A549 (cell line): ENCODE measurements around the gene NUP210. TPM values are rescaled to one million over a fixed set of nuclear protein-coding genes. Genes with fewer than 3 reads are reported as not detected.

Source experiments
- ATAC-seq, 2 experiments: fragments of 200-7000 bp in 1 of 2; fragments of >200 bp in 1 of 2; cut with Nextera tagmentation in 1 of 2; cut with Tn5 transposase in 1 of 2; 3 replicates each; pipeline versions ENCODE4 v1.8.0 to v1.9.1; 2018 to 2020; ENCODE audit warnings: mild to moderate bottlenecking in 1 of 2, moderate library complexity in 1 of 2
- CTCF ChIA-PET: fragments of 300-600 bp; sonication (Branson Sonifier 250); formaldehyde crosslinking; extraction: SDS; loops from one replicate; lab custom pipeline; 2021; ENCODE audit warnings: antibody characterized with exemption, inconsistent platforms; lab: Yijun Ruan, JAX
- POLR2A ChIA-PET: fragments of 350-600 bp; formaldehyde crosslinking; extraction: SDS; loops from one replicate; lab custom pipeline; 2021; ENCODE audit warnings: antibody characterized with exemption, inconsistent platforms; lab: Yijun Ruan, JAX
- DNase-seq, 2 experiments: peaks; one replicate each; pipeline versions ENCODE4 v3.0.0 to v3.0.0-alpha.2; 2011 to 2016; ENCODE audit warnings: low read depth in 1 of 2, low spot score in 1 of 2
- FAIRE-seq: peaks from 2 replicates; lab custom pipeline; 2011; peaks lifted over from hg19 to GRCh38; lab: Jason Lieb, UNC
- H3K27ac ChIP-seq, 2 experiments: fragments of >200 bp; sonication (Bioruptor Twin); formaldehyde crosslinking; 3 replicates each; pipeline ENCODE4 v1.5.1; 2016 to 2017
- H3K4me1 ChIP-seq: fragments of >200 bp; sonication (Bioruptor Twin); formaldehyde crosslinking; 3 replicates; pipeline ENCODE4 v1.6.1; 2016
- H3K4me2 ChIP-seq: fragments of >200 bp; sonication (Bioruptor Twin); formaldehyde crosslinking; 3 replicates; pipeline ENCODE4 v1.6.1; 2016
- H3K4me3 ChIP-seq: fragments of >200 bp; sonication (Bioruptor Twin); formaldehyde crosslinking; 3 replicates; pipeline ENCODE4 v1.5.1; 2016
- H3K9me3 ChIP-seq: fragments of >200 bp; sonication (Bioruptor Twin); formaldehyde crosslinking; 3 replicates; pipeline ENCODE4 v1.6.1; 2016
- ATOH8 ChIP-seq: fragments of 250-450 bp; sonication (Bioruptor Pico); IDR thresholded peaks from 2 replicates; pipeline ENCODE4 v1.5.0; 2020; ENCODE audit warnings: low read depth, mild to moderate bottlenecking, moderate library complexity
- BCL3 ChIP-seq: fragments of >200 bp; sonication (Bioruptor Twin); formaldehyde crosslinking; IDR thresholded peaks from 3 replicates; pipeline ENCODE4 v1.6.1; 2016
- CHD4 ChIP-seq: fragments of 200-600 bp; sonication (generic); IDR thresholded peaks from 2 replicates; pipeline ENCODE4 v1.6.1; 2016; ENCODE audit warnings: antibody characterized with exemption, mild to moderate bottlenecking, borderline replicate concordance
- CTCF ChIP-seq: fragments of >200 bp; sonication (Bioruptor Twin); formaldehyde crosslinking; IDR thresholded peaks from 3 replicates; pipeline ENCODE4 v1.5.1; 2016
- EP300 ChIP-seq, 2 experiments: fragments of >200 bp; sonication (Bioruptor Twin); formaldehyde crosslinking; IDR thresholded peaks; 2 replicates in 1 of 2; 3 replicates in 1 of 2; pipeline ENCODE4 v1.6.1; 2016 to 2017
- FOSB ChIP-seq: fragments of 250-450 bp; sonication (Bioruptor Pico); IDR thresholded peaks from 2 replicates; pipeline ENCODE4 v1.5.0; 2020; ENCODE audit warnings: mild to moderate bottlenecking, moderate library complexity
- FOSL2 ChIP-seq, 2 experiments: fragments of 450-650 bp in 1 of 2; fragments of >200 bp in 1 of 2; sonication (Bioruptor Twin) in 1 of 2; formaldehyde crosslinking; IDR thresholded peaks; 2 replicates each; pipeline versions ENCODE4 v1.5.0 to v1.6.1; 2016 to 2020; ENCODE audit warnings: mild to moderate bottlenecking in 1 of 2, moderate library complexity in 1 of 2
- HEYL ChIP-seq: fragments of 250-450 bp; sonication (Bioruptor Pico); IDR thresholded peaks from 2 replicates; pipeline ENCODE4 v1.8.0; 2021; ENCODE audit warnings: mild to moderate bottlenecking, moderate library complexity
- HOXA7 ChIP-seq: fragments of 250-450 bp; sonication (Bioruptor Pico); IDR thresholded peaks from 2 replicates; pipeline ENCODE4 v1.5.0; 2020; ENCODE audit warnings: mild to moderate bottlenecking, moderate library complexity
- KDM1A ChIP-seq: fragments of 200-600 bp; sonication (generic); IDR thresholded peaks from 2 replicates; pipeline ENCODE4 v1.6.1; 2016; ENCODE audit warnings: low read depth, mild to moderate bottlenecking
- KDM5A ChIP-seq: fragments of 200-600 bp; sonication (generic); IDR thresholded peaks from 2 replicates; pipeline ENCODE4 v1.6.1; 2016; ENCODE audit warnings: antibody characterized with exemption, mild to moderate bottlenecking
- MAFK ChIP-seq: fragments of 450-650 bp; IDR thresholded peaks from 2 replicates; pipeline ENCODE4 v1.6.1; 2014; ENCODE audit not compliant: partially characterized antibody
- MYC ChIP-seq: IDR thresholded peaks from 2 replicates; pipeline ENCODE4 v1.6.1; 2012; ENCODE audit warnings: mild to moderate bottlenecking, inconsistent platforms, low read length, improper control_type of control experiment, borderline replicate concordance
- PBX3 ChIP-seq: IDR thresholded peaks from 2 replicates; pipeline ENCODE4 v1.6.1; 2012
- REST ChIP-seq: fragments of 200-600 bp; sonication (generic); IDR thresholded peaks from 2 replicates; pipeline ENCODE4 v1.6.1; 2016; ENCODE audit warnings: antibody characterized with exemption, mild to moderate bottlenecking, moderate library complexity
- RNF2 ChIP-seq: fragments of 200-600 bp; sonication (generic); IDR thresholded peaks from 2 replicates; pipeline ENCODE4 v1.6.1; 2016; ENCODE audit warnings: low read depth, mild to moderate bottlenecking, antibody characterized with exemption, moderate library complexity, borderline replicate concordance
- SMC3 ChIP-seq: fragments of >200 bp; sonication (Bioruptor Twin); formaldehyde crosslinking; IDR thresholded peaks from 3 replicates; pipeline ENCODE4 v1.6.1; 2018; ENCODE audit warnings: inconsistent platforms
- SREBF2 ChIP-seq: fragments of 450-650 bp; IDR thresholded peaks from 2 replicates; pipeline ENCODE4 v1.6.1; 2014; ENCODE audit warnings: mild to moderate bottlenecking, moderate library complexity
- ZC3H11A ChIP-seq: fragments of 450-650 bp; IDR thresholded peaks from 2 replicates; pipeline ENCODE4 v1.6.1; 2014; ENCODE audit warnings: antibody characterized with exemption, mild to moderate bottlenecking
- ZFP36 ChIP-seq: fragments of 450-650 bp; IDR thresholded peaks from 2 replicates; pipeline ENCODE4 v1.6.1; 2014; ENCODE audit warnings: borderline replicate concordance; ENCODE audit not compliant: partially characterized antibody
- WGBS: methylation state at CpG from one replicate; pipeline ENCODE4 v1.1.6; 2017; ENCODE audit errors: missing lambda C conversion rate; 5-methylcytosine and 5-hydroxymethylcytosine counted together
- polyA plus RNA-seq, 4 experiments: library from polyadenylated mRNA; depleted of rRNA in 3 of 4; stranded (reverse); fragments of >200 nt; fragmentation: RNase III in 1 of 4; extraction: RNeasy Plus Mini Kit Qiagen cat#74134 plus additional on column Dnase treatment in 1 of 4; gene quantifications; 2 replicates in 3 of 4; 3 replicates in 1 of 4; pipeline ENCODE4 v1.2.3, GENCODE V29; 2011 to 2017

NUP210 gene
- polyA plus RNA-seq, 2 of the 4 experiments (the other 2 are of a cell fraction): 25.7 to 28.1 TPM

- TF ChIP-seq HEYL (CRISPR knock-in tag) (no peak), EP300 (IDR thresholded peaks at IDR 0.05) (no peak), FOSL2 (IDR thresholded peaks at IDR 0.05) (no peak), FOSL2 (CRISPR knock-in tag; IDR thresholded peaks at IDR 0.05) (no peak), ZFP36 (no peak), KDM5A (no peak), KDM1A (no peak), ZC3H11A (no peak), BCL3 (no peak), RNF2 (no peak), REST (no peak), MYC (no peak), ATOH8 (no peak), FOSB (CRISPR knock-in tag) (no peak), PBX3 (no peak), CHD4 (no peak), MAFK (no peak), SMC3 (no peak), HOXA7 (CRISPR knock-in tag) (no peak), SREBF2 (no peak), CTCF (no peak)
- ATAC-seq: no peak
- H3K4me1 ChIP-seq: 0 out of 3 replicates have a peak, but pooled peaks cover 4% of the 10 kb centered on the region
- DNase-seq: no peak
- H3K9me3 ChIP-seq: no peaks in the 10 kb centered on the region
- WGBS: 71% methylated on average over 1 of the region's 1 CpG
- H3K4me3 ChIP-seq: no peak overlapping the region
- no peak for FAIRE-seq
- ChIA-PET CTCF (interaction anchor here (0.8 to 1.0 kb wide), 2 partner anchors 10 to 26 kb away, joined by 3 to 4 read pairs; no protein-coding TSS in a partner anchor), POLR2A (no interaction called here)
- no peak overlapping the region for H3K4me2 ChIP-seq
- no peak overlapping the region for H3K27ac ChIP-seq
Observed at GRCh38 chr3:13426591-13426990, 6.5 kb upstream of the NUP210 start.
